AML-193 (cell line): Measurements from ENCODE around the gene SYTL4.
A peak's percentile ranks its signal among the peaks of the same experiment; 100 is the strongest.

ENCODE experiments used
- DNase-seq, 2 experiments: peaks; one replicate each; lab custom pipeline; 2025; lab: John Stamatoyannopoulos, UW

The SYTL4 gene

DNA sequence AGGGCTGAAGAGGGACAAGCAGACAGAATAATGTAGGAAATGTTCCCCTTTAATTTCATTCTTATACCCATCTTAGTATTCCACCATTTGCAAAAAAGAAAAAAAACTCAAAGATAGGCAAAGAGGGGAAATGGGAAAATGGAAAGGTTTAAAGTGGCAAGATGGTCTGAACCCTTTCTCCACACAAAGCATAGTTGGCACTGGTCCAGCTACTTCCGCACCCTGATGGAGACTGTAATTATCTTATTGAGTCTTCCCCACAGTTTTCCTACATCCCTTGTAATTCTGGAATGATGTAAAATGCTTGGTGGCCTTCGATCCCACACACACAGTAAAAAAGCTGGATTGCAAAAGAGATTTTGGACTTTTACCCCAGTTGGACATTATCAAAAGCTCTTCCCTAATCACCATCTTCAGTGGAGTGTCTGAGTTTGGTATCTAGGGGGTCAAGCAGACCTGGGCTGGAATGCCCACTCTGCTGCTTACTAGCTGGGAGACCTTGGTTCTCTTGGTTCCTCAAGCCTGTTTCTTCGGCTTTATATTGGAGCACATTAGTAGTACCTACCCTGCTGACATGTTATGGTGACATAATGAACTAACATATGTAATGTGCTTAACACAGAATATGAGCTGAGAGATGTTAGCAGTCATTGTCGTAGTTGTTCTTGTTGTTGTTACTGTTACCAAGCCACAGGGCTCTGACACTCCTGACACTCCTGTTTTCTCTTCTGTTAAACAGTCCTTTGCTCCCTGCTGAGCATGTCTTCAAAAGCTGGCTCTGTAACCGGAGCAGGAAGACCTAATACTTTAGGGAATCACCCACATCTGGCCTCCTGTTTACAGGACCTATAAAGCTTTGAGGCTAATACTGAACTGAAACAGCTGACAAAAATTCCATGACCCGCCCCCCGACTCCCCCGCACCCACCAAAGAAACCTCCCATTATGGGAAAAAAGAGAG, 83.2 kb downstream of the SYTL4 start:
- no peak for DNase-seq

DNA sequence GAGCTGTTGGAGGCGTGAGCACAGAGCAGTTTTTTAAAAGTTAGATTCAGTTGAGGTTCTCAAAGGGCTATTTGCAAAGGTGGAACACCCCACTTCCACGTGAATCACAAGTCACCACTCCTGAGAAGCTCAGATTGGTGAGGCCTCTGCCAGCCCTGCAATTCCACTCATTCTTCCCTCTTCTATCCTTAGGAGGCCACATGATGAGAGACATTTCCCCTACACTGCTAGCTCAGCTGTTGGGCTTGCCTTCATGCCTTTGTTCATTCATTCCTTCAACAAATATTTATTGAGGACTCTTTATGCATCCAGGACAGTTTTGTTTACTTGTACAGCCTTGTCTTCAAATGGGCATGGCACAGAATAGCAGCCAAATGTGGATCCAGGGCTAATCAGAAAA, 84.2 kb downstream of the SYTL4 start:
- no peak for DNase-seq

DNA sequence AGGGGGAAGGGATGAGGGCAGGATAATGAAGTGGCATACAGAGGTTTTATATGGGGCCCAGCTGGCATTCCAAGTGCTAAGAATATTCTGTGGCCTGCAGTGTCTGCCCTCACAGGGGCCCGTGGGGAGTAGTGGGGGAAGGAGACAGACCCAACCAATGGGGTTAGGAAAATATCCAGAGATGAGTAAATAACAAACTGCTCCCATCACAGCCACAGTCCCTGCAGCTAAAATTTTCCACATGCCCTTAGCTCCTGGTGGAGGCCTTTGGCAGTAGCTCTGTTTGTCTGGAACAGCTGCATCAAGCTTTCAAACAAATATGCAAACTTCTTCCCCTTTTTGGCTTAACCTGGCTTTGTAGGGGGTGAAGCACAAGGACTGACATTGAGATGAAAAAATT, 84.8 kb downstream of the SYTL4 start:
- DNase-seq = no peak

DNA sequence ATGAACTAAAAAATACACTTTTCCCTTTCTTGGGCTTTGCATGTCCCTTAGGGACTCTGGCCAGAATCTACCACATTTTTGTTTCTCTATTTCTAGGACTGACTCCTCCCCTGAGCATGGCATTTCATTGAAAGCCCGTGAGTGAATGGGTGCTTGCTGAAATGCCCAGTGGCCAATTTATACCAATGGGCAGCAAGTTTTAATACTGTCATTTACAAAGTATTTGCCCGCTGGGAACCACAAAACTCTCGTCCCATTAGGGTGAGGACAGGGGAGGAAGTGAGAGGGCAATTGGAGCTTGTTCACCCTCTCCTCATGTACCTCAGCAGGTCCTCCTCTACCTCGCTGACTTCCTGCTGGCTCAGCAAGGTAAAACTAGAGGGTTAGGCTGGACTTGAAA, 86.8 kb downstream of the SYTL4 start:
- no peak for DNase-seq

DNA sequence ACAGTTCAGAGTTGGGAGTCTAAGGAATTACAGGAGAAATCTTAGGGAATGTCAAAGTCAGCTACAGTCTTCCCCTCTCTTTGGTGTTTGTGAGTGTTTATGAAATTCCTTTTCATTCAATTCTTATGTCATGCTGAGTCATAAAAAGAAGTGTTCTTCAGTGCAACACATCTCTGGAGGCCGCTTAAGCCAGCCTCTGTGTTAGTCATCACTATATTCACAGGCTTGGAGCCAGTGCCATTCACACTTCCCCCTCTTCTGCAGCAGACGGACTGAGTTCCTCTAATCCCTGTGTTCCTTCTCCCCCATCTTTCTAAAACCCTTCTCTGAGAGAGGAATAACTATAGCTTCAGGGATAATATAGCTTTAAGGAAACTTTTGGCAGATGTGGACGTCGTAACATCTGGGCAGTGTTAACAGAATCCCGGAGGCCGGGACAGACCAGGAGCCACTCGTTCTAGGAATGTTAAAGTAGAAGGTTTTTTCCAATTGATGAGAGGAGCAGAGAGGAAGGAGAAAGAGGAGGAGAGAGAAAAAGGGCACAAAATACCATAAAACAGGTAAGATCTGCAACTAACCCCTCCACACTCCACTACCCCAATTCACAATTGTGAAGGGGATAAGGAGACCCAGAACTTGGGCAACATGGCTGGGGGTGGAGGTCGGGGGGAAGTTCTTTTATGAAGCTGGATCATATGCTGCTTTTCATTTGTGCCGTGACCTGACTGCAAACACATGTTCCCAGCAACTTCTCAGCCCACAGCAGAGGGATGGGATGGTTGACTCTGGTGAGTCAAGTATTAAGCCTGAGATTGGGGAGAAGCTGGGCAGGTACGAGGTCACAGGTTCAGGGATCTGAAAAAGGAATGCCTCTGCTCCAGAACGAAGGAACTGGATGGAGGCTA, 87.7 kb downstream of the SYTL4 start, which contains the start of gene SRPX2:
Gene SRPX2, plus strand, starts transcription at position 244 of the 905 bp plus-strand sequence. CDS start 2,124 bp downstream, outside the sequence.
- DNase-seq = no peak

DNA sequence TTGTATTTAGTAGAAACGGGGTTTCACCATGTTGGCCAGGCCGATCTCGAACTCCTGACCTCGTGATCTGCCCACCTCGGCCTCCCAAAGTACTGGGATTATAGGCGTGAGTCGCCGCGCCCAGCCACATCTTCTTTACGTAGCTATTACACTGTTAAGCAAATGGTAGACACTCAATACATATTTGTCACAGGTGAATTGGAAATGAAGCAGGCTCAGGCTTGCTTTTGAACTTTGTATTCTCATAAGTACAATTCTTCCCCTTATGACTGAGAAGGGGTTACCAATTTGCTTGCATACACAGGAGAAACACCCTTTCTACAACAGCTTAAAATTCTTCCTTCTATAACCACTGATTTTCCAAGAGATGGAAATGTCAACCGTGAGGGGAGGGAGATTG, 88.7 kb downstream of the SYTL4 start:
- DNase-seq = no peak

DNA sequence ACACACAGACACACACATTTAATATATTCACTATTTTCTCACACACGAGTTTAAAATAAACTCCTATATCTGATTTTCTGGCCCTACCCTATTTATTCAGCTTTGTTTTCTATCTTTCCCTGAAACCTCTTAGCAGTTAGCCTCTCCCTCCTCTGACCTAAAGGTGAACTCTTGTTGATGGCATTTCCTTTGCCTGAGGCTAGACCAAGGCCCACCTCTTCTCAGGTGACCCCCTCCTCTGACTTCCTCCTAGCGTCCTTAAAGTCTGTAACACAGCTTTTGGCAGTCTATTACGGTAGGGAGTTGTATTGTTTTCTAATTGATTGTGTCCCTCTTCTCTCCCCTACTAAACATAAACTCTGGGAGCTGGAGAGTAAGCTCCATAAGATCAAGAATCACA, 89.6 kb downstream of the SYTL4 start:
- no peak for DNase-seq

DNA sequence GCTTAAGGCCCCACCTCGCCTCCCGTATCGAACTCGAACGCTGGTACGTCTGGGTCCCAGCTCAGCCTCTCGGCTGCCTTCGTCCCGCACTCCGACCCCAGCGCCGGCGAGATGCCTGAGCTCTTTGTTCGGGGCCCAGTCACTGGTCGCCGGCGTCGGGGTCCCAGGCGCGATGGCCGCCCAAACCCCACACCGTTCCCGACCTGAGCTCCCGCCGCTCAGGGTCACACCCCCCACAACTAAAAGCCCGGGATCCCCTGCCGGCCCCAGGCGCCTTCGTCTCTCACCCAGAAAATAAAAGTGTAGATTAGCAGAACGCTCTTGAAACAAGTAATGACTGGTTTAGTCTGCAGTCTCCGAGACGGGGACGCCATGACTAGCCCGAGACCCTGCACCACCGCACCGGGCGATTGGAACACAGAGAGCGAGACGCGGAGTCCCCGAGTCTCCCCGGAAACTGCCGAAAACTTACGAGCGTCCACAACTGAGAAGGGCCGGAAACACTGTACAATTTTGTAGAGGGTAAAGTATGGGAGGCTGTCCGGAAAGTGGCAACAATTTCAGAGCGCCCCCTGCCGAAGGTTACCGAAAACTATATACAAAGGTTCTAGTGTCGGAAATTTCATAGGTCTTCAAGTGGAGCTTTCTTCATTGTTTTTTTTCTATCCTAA, 95.5 kb downstream of the SYTL4 start, which contains the start of gene TSPAN6:
Gene TSPAN6, minus strand, starts transcription at position 486 of the 671 bp plus-strand sequence. Its CDS starts 112 bp downstream, at position 374.
- peak in 1 of 2 experiments; percentile 1 for DNase-seq

- no peak for DNase-seq
These were observed 96.0 kb downstream of the SYTL4 start for GRCh38 chrX:100635989-100636320.

GRCh38 chrX:100635040-100635439, 96.9 kb downstream of the SYTL4 start:
- no peak for DNase-seq

DNA sequence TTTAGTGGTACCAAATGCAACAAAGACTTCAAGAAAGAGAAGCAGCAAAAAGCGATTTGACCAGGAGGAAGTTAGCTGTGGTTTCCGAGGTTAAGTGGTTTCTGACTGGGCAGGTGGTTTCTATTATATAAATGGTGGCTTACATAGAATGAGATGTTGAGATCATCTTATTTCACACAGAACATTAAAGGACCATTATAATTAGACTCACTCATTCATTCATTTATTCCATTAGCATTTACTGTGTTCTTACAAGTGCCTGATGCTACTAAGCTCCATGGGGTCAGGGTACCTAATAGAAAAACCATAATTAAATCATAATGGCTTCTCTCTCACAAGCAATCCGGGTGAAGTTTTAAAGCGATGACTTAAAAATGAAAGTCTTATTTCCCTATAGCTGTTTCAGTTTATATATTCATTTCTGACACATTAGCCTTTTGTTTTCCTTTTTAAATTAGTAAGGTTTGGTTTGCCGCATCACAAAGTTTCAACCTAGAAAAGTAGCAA, 105.9 kb downstream of the SYTL4 start:
- DNase-seq = peak; percentile 28 to 30
